Large intestine (tissue), 3 donors: Measurements from ENCODE around the gene ZNF678. TPM values are rescaled to one million over a fixed set of nuclear protein-coding genes. Genes with fewer than 3 reads are reported as not detected.
"Not testable (repeated sequence)": the region's sequence is repeated elsewhere in the genome, so short reads cannot be mapped to it uniquely, and the experiment has no call there.

Experiments
- DNase-seq, 2 donors: peaks; one replicate each; pipeline versions ENCODE4 v3.0.0 to v3.0.0-alpha.2; 2013
- H3K27ac ChIP-seq: one replicate; pipeline ENCODE4 v1.5.1; 2013; ENCODE audit warnings: low read length
- H3K27me3 ChIP-seq: 2 replicates; pipeline ENCODE4 v1.6.1; 2013; ENCODE audit warnings: low read length; ENCODE audit not compliant: control insufficient read depth, insufficient read depth
- H3K36me3 ChIP-seq: 2 replicates; pipeline ENCODE4 v1.6.1; 2013; ENCODE audit warnings: low read length; ENCODE audit not compliant: control insufficient read depth, insufficient read depth
- H3K4me1 ChIP-seq: one replicate; pipeline ENCODE4 v1.6.1; 2013; ENCODE audit warnings: low read length; ENCODE audit not compliant: control insufficient read depth, insufficient read depth
- H3K4me3 ChIP-seq: one replicate; pipeline ENCODE4 v1.5.1; 2013; ENCODE audit warnings: low read length
- H3K9me3 ChIP-seq: one replicate; pipeline ENCODE4 v1.6.1; 2013; ENCODE audit warnings: mild to moderate bottlenecking, low read depth, low read length, moderate library complexity; ENCODE audit not compliant: control insufficient read depth
- WGBS: methylation state at CpG from one replicate; pipeline ENCODE4 v1.1.5; 2013; ENCODE audit warnings: low lambda C conversion rate; ENCODE audit not compliant: insufficient coverage; 5-methylcytosine and 5-hydroxymethylcytosine counted together
- polyA plus RNA-seq: library from polyadenylated mRNA; unstranded; fragments of 120-200 nt; gene quantifications from one replicate; pipeline ENCODE4 v1.2.1, GENCODE V29; 2013

ZNF678 gene
- polyA plus RNA-seq, 1 donor: 7.2 TPM

DNA sequence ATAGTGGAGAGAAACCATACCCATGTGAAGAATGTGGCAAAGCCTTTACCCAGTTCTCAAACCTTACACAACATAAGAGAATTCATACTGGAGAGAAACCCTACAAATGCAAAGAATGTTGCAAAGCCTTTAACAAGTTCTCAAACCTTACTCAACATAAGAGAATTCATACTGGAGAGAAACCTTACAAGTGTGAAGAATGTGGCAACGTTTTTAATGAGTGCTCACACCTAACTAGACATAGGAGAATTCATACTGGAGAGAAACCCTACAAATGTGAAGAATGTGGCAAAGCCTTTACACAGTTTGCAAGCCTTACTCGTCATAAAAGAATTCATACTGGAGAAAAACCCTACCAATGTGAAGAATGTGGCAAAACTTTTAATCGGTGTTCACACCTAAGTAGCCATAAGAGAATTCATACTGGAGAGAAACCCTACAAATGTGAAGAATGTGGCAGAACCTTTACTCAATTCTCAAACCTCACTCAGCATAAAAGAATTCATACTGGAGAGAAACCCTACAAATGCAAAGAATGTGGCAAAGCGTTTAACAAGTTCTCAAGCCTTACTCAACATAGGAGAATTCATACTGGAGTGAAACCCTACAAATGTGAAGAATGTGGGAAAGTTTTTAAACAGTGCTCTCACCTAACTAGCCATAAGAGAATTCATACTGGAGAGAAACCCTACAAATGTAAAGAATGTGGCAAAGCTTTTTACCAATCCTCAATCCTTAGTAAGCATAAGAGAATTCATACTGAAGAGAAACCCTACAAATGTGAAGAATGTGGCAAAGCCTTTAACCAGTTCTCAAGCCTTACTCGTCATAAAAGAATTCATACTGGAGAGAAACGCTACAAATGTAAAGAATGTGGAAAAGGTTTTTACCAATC, 91.7 kb downstream of the ZNF678 start:
- no peak for DNase-seq
- Histone ChIP-seq H3K4me1 (no peaks in the 10 kb centered on the region), H3K9me3 (peaks cover 46% of the 10 kb centered on the region), H3K27me3 (no peaks in the 10 kb centered on the region), H3K36me3 (peaks cover 14% of the 10 kb centered on the region), H3K4me3 (no peak overlapping the region), H3K27ac (no peak overlapping the region)
- WGBS: no CpG with 5 or more reads among the region's 6 CpGs

DNA sequence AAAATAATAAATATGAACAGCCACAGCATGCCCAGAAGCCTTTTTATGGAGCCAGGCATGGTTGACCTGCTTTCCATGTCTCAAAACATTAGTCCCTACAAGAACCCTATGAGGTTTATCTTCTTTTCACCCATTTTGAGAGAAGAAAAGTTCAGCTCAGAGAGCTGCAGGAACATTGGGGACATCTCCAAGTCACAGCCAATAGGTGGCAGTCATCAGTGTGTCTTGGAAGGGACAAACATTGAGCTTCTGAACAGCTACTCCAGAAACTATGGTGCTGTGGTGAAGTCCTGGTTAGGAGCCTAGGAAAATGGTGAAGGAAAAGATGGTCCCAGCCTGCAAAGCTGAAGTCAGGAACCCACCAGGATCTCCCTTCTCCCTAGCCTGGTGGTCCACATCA, 98.1 kb downstream of the ZNF678 start:
- Histone ChIP-seq H3K4me1 (no peaks in the 10 kb centered on the region), H3K36me3 (no peaks in the 10 kb centered on the region), H3K4me3 (no peak overlapping the region), H3K27me3 (no peaks in the 10 kb centered on the region), H3K27ac (no peak overlapping the region), H3K9me3 (peaks cover 42% of the 10 kb centered on the region)
- DNase-seq: no peak

DNA sequence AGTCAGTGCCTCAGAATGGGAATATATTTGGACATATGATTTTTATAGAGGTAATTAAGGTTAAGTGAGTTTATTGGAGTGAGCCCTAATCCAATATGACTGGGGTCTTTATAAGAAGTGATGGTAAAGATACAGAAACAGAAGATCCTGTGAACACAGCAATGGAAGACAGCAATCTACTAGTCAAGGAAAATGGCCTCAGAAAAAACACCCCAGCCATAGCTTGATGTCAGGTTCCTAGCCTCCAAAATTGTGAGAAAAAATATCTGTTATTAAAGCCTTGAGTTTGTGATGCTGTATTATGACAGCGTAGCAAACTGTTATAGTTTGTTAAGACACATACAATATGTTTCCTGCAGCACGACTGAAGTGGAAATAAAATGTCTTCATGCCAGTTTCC, 99.6 kb downstream of the ZNF678 start:
- no peaks in the 10 kb centered on the region for H3K4me1 ChIP-seq
- H3K9me3 ChIP-seq: peaks cover 41% of the 10 kb centered on the region
- H3K4me3 ChIP-seq: no peak overlapping the region
- H3K27ac ChIP-seq: no peak overlapping the region
- no peaks in the 10 kb centered on the region for H3K27me3 ChIP-seq
- WGBS: 100% methylated on average over 2 of the region's 2 CpGs
- DNase-seq: no peak
- no peaks in the 10 kb centered on the region for H3K36me3 ChIP-seq

DNA sequence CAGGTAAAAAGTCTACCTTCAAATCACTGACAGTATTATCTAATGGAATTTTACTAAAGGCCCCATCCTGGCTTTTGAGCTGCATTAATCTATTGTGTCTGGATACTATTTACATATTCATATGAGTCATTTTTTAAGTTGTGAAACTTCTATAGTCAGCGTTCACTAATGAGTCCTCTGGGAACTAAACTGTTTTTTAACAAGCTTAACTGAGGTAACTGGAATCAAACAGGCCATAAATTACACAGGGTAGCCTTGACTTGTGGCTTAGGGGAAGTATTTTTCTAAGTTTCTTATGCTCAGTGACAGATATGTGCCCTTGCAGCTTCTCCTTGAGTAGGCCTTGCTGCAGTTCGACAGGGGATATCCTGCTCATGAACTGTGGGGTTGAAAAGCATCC, 102.9 kb downstream of the ZNF678 start:
- H3K4me1 ChIP-seq: no peaks in the 10 kb centered on the region
- H3K4me3 ChIP-seq: no peak overlapping the region
- DNase-seq: no peak
- H3K9me3 ChIP-seq: peaks cover 44% of the 10 kb centered on the region
- no peak overlapping the region for H3K27ac ChIP-seq
- H3K27me3 ChIP-seq: no peaks in the 10 kb centered on the region
- WGBS: no CpG with 5 or more reads among the region's 2 CpGs
- no peaks in the 10 kb centered on the region for H3K36me3 ChIP-seq

DNA sequence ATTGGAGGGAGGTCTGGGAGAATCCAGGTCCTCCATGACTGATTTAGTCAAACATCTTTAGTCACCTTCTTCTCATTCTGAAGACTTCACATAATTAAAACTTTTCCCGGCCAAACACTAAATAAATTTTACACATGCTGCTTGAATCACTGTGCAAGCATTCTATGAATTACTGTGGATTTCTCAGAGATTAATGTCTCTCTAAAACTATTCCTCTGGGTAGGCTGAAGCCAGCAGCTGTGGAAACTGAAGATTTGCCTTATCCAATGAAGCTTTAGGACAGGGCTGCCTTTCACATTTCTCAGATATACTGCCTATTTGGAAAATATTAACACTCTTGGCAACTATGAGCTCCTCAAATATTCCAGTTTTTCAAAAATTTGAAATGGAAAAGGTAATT, 110.1 kb downstream of the ZNF678 start:
- Histone ChIP-seq H3K27ac (no peak overlapping the region), H3K4me3 (no peak overlapping the region), H3K9me3 (peaks cover 28% of the 10 kb centered on the region), H3K27me3 (no peaks in the 10 kb centered on the region), H3K36me3 (no peaks in the 10 kb centered on the region), H3K4me1 (no peaks in the 10 kb centered on the region)
- WGBS: no CpG with 5 or more reads among the region's 1 CpG
- no peak for DNase-seq

DNA sequence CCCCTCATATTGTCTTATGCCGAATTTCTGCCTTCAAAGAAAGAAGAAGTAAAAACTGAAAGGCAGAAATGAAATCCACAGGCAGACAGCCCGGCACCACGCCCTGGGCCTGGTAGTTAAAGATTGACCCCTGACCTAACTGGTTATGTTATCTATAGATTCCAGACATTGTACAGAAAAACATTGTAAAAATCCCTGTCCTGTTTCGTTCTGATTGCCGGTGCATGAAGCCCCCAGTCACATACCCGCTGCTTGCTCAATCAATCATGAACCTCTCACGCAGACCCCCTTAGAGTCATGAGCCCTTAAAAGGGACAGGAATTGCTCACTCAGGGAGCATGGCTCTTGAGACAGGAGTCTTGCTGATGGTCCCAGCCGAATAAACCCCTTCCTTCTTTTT, 122.5 kb downstream of the ZNF678 start:
- H3K36me3 ChIP-seq: no peaks in the 10 kb centered on the region
- H3K4me3 ChIP-seq: no peak overlapping the region
- no peak for DNase-seq
- H3K9me3 ChIP-seq: peaks cover 3% of the 10 kb centered on the region
- no peak overlapping the region for H3K27ac ChIP-seq
- H3K4me1 ChIP-seq: no peaks in the 10 kb centered on the region
- no peaks in the 10 kb centered on the region for H3K27me3 ChIP-seq
- WGBS: no CpG with 5 or more reads among the region's 8 CpGs

DNA sequence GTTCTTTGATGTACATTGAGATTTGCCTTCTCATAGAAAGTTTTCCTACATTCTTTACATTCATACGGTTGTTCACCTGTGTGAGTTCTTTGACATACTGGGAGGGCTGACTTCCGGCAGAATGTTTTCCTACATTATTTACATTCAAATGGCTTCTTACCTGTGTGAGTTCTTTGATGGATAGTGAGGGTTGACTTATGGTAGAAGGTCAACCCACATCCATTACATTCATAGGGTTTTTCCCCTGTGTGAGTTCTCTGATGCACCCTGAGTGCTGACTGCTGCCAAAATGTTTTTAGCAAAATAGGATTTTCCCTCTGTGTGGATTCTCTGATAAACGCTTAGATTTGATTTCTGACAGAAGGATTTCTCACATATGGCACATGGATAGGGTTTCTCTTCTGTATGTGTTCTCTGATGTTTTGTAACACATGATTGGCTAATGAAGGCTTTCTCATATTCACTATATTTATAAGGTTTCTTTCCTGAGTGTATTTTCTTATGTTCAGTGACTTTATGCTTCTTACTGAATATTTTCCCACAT, 134.0 kb downstream of the ZNF678 start:
- no peak for DNase-seq
- H3K36me3 ChIP-seq: no peaks in the 10 kb centered on the region
- no peak overlapping the region for H3K27ac ChIP-seq
- H3K9me3 ChIP-seq: peaks cover 2% of the 10 kb centered on the region
- no peaks in the 10 kb centered on the region for H3K4me1 ChIP-seq
- no peak overlapping the region for H3K4me3 ChIP-seq
- H3K27me3 ChIP-seq: no peaks in the 10 kb centered on the region
- WGBS: 100% methylated on average over 1 of the region's 3 CpGs

DNA sequence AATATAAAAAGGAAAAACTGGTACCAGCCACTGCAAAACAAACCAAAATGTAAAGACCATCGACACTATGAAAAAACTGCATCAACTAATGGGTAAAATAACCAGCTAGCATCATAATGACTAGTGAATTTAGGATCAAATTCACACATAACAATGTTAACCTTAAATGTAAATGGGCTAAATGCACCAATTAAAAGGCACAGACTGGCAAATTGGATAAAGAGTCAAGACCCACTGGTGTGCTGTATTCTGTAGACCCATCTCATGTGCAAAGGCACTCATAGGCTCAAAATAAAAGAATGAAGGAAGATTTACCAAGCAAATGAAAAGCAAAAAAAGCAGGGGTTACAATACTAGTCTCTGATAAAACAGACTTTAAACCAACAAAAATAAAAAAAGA, 138.3 kb downstream of the ZNF678 start:
- H3K4me1 ChIP-seq, H3K27ac ChIP-seq, DNase-seq, H3K27me3 ChIP-seq, H3K9me3 ChIP-seq, H3K36me3 ChIP-seq, H3K4me3 ChIP-seq: not testable (repeated sequence)
- 100% methylated on average over 1 of the region's 1 CpG for WGBS

DNA sequence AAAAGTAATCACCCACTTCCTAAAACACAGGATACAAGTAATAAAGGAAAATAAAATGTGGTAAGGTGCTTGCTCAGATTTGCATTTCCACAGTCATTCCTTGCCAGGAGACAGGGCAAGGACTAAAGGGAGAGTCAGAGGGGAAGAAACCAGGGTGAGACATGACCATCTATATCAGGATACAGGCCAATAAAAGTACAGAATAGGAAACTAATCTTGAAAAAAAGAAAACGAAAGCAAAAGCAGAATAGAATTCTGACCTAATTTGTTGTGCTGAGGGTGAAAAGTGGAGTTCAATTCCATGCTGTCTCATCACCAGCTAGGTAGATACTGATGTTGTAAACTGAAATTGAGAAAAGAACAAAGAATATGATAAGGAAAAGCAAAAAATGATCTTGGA, 144.5 kb downstream of the ZNF678 start:
- no peak for DNase-seq
- no peak overlapping the region for H3K27ac ChIP-seq
- no peaks in the 10 kb centered on the region for H3K36me3 ChIP-seq
- H3K4me3 ChIP-seq: no peak overlapping the region
- no peaks in the 10 kb centered on the region for H3K27me3 ChIP-seq
- H3K4me1 ChIP-seq: no peaks in the 10 kb centered on the region
- H3K9me3 ChIP-seq: no peaks in the 10 kb centered on the region
- WGBS: no CpG with 5 or more reads among the region's 1 CpG

DNA sequence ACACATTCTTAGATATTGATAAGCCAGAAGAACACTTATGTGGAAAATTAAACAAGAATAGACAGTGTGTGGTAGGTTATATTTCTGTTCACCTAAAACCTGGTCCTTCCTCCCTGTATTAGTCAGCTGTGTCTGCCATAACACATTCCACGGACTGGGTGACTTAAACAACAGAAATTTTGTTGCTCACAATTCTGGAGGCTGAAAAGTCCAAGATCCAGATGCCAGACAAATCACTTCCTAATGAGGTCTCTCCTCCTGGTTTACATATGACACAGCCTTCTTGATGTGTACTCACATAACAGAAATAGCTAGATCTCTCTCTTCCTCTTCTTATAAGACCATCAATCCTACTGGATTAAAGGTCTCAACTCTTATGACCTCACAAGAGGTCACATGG, 146.1 kb downstream of the ZNF678 start:
- WGBS: no CpG with 5 or more reads among the region's 1 CpG
- Histone ChIP-seq H3K4me1 (no peaks in the 10 kb centered on the region), H3K4me3 (no peak overlapping the region), H3K27ac (no peak overlapping the region), H3K36me3 (no peaks in the 10 kb centered on the region), H3K27me3 (no peaks in the 10 kb centered on the region), H3K9me3 (no peaks in the 10 kb centered on the region)
- no peak for DNase-seq

DNA sequence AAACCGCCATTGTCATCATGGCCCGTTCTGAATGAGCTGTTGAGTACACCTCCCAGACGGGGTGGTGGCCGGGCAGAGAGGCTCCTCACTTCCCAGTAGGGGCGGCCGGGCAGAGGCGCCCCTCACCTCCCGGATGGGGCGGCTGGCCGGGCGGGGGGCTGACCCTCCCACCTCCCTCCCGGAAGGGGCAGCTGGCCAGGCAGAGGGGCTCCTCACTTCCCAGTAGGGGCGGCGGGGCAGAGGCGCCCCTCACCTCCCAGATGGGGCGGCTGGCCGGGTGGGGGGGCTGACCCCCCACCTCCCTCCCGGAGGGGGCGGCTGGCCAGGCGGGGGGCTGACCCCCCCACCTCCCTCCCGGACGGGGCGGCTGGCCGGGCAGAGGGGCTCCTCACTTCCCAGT, 147.1 kb downstream of the ZNF678 start:
- H3K27ac ChIP-seq, H3K4me3 ChIP-seq, H3K9me3 ChIP-seq, DNase-seq, H3K36me3 ChIP-seq, H3K4me1 ChIP-seq, H3K27me3 ChIP-seq: not testable (repeated sequence)
- WGBS: no CpG with 5 or more reads among the region's 24 CpGs
